IPS-18a (cell line): ENCODE measurements around the gene MACROD2.

Source experiments
- H3K27ac ChIP-seq: one replicate; pipeline ENCODE4 v1.5.1; 2013; ENCODE audit warnings: low read length
- H3K27me3 ChIP-seq: one replicate; pipeline ENCODE4 v1.6.1; 2013; ENCODE audit warnings: mild to moderate bottlenecking, low read length; ENCODE audit not compliant: control insufficient read depth, insufficient read depth
- H3K36me3 ChIP-seq: one replicate; pipeline ENCODE4 v1.6.1; 2013; ENCODE audit warnings: low read depth, low read length; ENCODE audit not compliant: control insufficient read depth
- H3K4me1 ChIP-seq: one replicate; pipeline ENCODE4 v1.6.1; 2013; ENCODE audit warnings: low read depth, low read length; ENCODE audit not compliant: control insufficient read depth
- H3K4me3 ChIP-seq: one replicate; pipeline ENCODE4 v1.5.1; 2013; ENCODE audit warnings: low read length
- H3K9ac ChIP-seq: one replicate; pipeline ENCODE4 v1.6.1; 2013; ENCODE audit warnings: mild to moderate bottlenecking, low read length, moderate library complexity
- H3K9me3 ChIP-seq: one replicate; pipeline ENCODE4 v1.6.1; 2013; ENCODE audit warnings: low read depth, low read length; ENCODE audit not compliant: control insufficient read depth

MACROD2 gene

GRCh38 chr20:15209537-15209936 lies 1214.2 kb downstream of the MACROD2 start:
- no peaks in the 10 kb centered on the region for H3K27me3 ChIP-seq
- no peaks in the 10 kb centered on the region for H3K4me1 ChIP-seq
- no peaks in the 10 kb centered on the region for H3K36me3 ChIP-seq
- H3K9ac ChIP-seq: no peak overlapping the region
- H3K9me3 ChIP-seq: no peaks in the 10 kb centered on the region
- no peak overlapping the region for H3K4me3 ChIP-seq
- H3K27ac ChIP-seq: no peak overlapping the region

DNA sequence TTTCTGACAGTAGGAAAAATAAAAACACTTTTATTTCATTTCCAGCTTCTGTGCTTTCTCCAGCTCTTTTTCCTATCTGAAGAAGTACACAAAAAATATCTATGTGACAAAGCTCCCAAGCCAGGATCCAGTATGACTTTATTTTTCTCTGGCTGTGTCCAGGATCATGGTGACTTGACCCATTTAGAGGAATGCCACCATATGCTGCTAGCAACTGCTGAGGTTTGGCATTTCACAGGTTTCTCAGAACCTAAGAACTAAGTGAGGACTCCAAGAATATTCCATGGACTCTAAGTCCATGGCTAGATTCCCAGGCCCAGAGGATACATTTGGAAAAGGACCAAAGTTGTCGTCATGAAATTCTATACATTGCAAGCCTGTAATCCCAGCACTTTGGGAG lies 1218.7 kb downstream of the MACROD2 start:
- H3K36me3 ChIP-seq: no peaks in the 10 kb centered on the region
- no peak overlapping the region for H3K4me3 ChIP-seq
- H3K9ac ChIP-seq: no peak overlapping the region
- H3K27me3 ChIP-seq: no peaks in the 10 kb centered on the region
- H3K9me3 ChIP-seq: no peaks in the 10 kb centered on the region
- H3K4me1 ChIP-seq: no peaks in the 10 kb centered on the region
- no peak overlapping the region for H3K27ac ChIP-seq

- Histone ChIP-seq H3K9ac (no peak overlapping the region), H3K4me3 (no peak overlapping the region), H3K36me3 (no peaks in the 10 kb centered on the region), H3K9me3 (no peaks in the 10 kb centered on the region), H3K27ac (no peak overlapping the region), H3K27me3 (no peaks in the 10 kb centered on the region), H3K4me1 (peaks cover 34% of the 10 kb centered on the region)
These were observed 1224.8 kb downstream of the MACROD2 start for GRCh38 chr20:15220009-15220656.

DNA sequence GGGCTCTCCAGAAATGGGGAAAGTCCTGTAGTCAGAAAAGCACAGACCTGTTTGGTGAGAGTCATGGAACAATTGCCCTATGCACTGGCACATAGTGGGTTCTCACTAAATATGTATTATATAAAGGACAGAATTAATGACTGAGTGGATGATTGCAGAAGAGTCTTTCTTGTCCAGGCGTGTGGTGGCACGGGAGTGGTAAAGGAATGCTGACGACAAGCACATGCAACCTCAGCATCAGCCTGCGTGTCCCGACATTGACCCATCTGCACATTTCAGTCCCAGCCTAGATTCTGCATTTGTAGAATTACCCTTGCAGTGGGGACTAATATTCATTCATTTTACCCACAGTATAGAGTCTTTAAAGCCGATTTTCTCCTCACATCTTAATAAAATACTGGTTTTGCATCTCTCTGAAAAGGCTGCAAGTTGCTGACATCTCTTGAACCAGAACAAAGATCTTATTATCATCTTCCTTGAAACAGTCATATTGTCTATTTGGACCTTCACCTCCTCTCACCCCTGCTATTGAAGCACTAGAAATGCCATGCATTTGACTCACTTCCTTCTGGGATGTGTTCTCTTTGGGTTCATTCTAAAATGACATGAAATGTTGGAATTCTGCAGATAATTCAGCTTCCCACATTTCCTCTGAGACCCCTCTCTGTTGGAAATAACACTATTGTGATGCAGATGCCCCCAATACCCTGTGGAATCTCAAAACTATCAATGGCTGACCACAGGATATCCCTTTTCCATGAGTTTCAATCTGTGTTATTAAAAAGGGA lies 1225.7 kb downstream of the MACROD2 start:
- Histone ChIP-seq H3K4me1 (peaks cover 34% of the 10 kb centered on the region), H3K4me3 (no peak overlapping the region), H3K27ac (no peak overlapping the region), H3K36me3 (no peaks in the 10 kb centered on the region), H3K9me3 (no peaks in the 10 kb centered on the region), H3K27me3 (no peaks in the 10 kb centered on the region), H3K9ac (no peak overlapping the region)

DNA sequence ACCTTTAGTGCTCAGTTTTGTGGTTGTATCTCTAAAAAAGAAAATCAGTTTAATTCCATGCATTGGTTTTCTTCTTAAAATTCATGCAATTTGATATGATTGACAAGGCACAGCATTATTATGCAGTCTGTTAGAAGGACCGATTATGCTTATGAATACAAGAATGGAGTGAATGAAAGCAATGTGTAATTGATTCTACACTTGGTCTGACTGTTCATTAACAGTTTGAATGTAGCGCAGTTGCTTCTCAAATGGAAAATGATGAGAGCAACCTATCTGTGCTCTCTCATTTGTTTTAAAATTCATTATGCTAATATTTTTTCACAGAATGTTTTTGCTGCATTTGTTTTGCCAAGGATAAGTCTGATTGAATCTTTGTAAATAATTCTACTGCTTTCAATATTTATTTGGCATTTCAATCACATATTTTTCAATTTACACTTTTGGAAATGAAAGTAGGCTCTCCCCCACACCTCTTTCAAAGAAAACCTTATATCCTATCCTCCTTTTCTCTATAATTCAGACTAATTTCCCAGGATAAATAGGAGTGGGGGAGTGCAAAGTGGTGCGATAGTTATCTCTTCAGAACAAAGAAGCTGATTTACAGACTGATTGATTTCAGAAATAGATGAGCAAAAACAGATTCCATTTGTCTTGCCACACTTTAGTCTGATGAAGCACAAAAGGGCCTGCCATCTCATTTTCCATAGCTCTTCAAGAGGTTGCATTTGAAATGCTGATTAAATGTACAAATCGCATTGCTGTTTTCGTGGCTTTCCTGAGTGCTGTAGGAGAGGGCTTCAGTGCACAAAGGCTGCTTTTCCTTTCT lies 1227.4 kb downstream of the MACROD2 start:
- no peak overlapping the region for H3K4me3 ChIP-seq
- no peaks in the 10 kb centered on the region for H3K27me3 ChIP-seq
- no peaks in the 10 kb centered on the region for H3K36me3 ChIP-seq
- H3K27ac ChIP-seq: no peak overlapping the region
- H3K9ac ChIP-seq: no peak overlapping the region
- peaks cover 34% of the 10 kb centered on the region for H3K4me1 ChIP-seq
- no peaks in the 10 kb centered on the region for H3K9me3 ChIP-seq

- Histone ChIP-seq H3K27me3 (no peaks in the 10 kb centered on the region), H3K9me3 (no peaks in the 10 kb centered on the region), H3K27ac (no peak overlapping the region), H3K4me3 (no peak overlapping the region), H3K9ac (no peak overlapping the region), H3K36me3 (no peaks in the 10 kb centered on the region), H3K4me1 (peaks cover 34% of the 10 kb centered on the region)
These were observed 1228.9 kb downstream of the MACROD2 start for GRCh38 chr20:15224199-15224598.

GRCh38 chr20:15227102-15227501 lies 1231.8 kb downstream of the MACROD2 start:
- Histone ChIP-seq H3K27me3 (no peaks in the 10 kb centered on the region), H3K4me3 (no peak overlapping the region), H3K4me1 (peaks cover 12% of the 10 kb centered on the region), H3K9me3 (no peaks in the 10 kb centered on the region), H3K9ac (no peak overlapping the region), H3K27ac (no peak overlapping the region), H3K36me3 (no peaks in the 10 kb centered on the region)

- Histone ChIP-seq H3K27me3 (no peaks in the 10 kb centered on the region), H3K4me1 (no peaks in the 10 kb centered on the region), H3K4me3 (no peak overlapping the region), H3K9me3 (no peaks in the 10 kb centered on the region), H3K9ac (no peak overlapping the region), H3K27ac (no peak overlapping the region), H3K36me3 (no peaks in the 10 kb centered on the region)
These were observed 1236.9 kb downstream of the MACROD2 start for GRCh38 chr20:15232243-15232642.

DNA sequence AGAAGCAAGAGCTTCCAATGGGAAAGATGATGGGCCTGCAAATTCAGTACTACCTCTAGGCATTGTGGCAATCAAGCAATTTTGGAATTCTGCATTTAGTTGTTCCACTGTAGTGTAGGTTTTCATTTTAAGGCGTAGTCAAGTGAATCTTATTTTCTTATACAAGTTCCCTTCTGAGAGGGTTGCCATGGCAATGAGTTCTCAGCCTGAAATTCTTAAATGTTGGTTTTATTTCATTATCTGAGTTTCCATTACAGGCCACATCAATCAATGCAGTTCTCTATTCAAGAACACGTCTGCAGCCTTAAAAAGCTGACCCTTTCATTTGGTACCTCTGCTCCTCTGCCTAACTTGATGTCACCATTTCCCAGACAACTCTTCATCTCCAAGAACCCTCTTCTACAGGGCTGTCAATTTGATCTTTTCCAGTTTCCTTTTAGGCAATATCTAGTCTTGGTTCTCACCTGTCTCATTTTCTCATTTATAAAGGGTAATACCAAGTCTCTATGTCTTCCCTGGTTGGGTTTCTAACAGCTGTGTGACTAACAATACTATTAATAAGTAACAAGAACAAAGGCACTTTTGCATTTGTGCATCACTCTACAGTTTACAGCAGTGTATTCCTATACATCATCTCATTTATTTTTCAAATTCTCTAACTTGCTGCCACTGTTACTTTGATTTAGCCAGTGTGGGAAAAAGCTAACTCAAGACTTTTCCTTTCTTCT lies 1240.3 kb downstream of the MACROD2 start:
- H3K9ac ChIP-seq: no peak overlapping the region
- H3K4me3 ChIP-seq: no peak overlapping the region
- no peaks in the 10 kb centered on the region for H3K36me3 ChIP-seq
- no peaks in the 10 kb centered on the region for H3K9me3 ChIP-seq
- H3K27ac ChIP-seq: no peak overlapping the region
- no peaks in the 10 kb centered on the region for H3K27me3 ChIP-seq
- no peaks in the 10 kb centered on the region for H3K4me1 ChIP-seq

- H3K4me3 ChIP-seq: no peak overlapping the region
- H3K4me1 ChIP-seq: no peaks in the 10 kb centered on the region
- H3K36me3 ChIP-seq: no peaks in the 10 kb centered on the region
- H3K27me3 ChIP-seq: no peaks in the 10 kb centered on the region
- no peak overlapping the region for H3K9ac ChIP-seq
- H3K27ac ChIP-seq: no peak overlapping the region
- no peaks in the 10 kb centered on the region for H3K9me3 ChIP-seq
These were observed 1241.5 kb downstream of the MACROD2 start for GRCh38 chr20:15236812-15237211.

- Histone ChIP-seq H3K4me3 (no peak overlapping the region), H3K9ac (no peak overlapping the region), H3K36me3 (no peaks in the 10 kb centered on the region)
These were observed 1244.4 kb downstream of the MACROD2 start for GRCh38 chr20:15239542-15240206.

More at GRCh38 chr20:15239542-15240206, 1244.4 kb downstream of the MACROD2 start:
- Histone ChIP-seq H3K27me3 (no peaks in the 10 kb centered on the region), H3K4me1 (no peaks in the 10 kb centered on the region), H3K27ac (no peak overlapping the region), H3K9me3 (no peaks in the 10 kb centered on the region)
